LNCaP clone FGC (cell line): ENCODE results near the gene FSTL5.

Experiments
- DNase-seq: peaks from one replicate; pipeline ENCODE4 v3.0.0-alpha.2; 2011; ENCODE audit warnings: low read depth
- H3K4me3 ChIP-seq: 2 replicates; pipeline ENCODE4 v1.5.1; 2011; ENCODE audit warnings: mild to moderate bottlenecking, low read depth, low read length, control low read depth
- CTCF ChIP-seq: IDR thresholded peaks from 2 replicates; pipeline ENCODE4 v1.5.1; 2012; ENCODE audit warnings: mild to moderate bottlenecking; ENCODE audit not compliant: control insufficient read depth, insufficient read depth; ENCODE audit errors: extremely low read depth

Gene FSTL5

DNA sequence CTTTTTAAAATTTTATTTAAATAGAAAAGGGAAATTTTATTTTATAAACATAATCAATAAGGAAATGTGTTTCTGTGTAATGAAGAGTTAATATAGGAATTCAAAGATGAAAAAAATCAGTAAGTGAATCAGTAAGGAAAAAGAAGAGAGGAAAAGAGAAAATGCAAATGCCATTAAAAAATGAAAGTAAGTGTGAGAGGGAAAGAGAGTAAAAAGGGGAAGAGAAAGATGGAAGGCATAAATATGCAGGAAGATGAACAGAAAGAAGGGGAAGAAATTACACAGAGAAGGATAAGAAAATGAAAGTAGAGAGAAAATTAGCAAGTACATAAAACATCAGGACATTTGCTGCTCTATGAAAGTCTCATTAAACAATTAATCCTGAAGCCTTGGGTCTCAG, 349.9 kb downstream of the FSTL5 start:
- no peak for DNase-seq
- TF ChIP-seq CTCF, result no peak
- H3K4me3 ChIP-seq, result no peak overlapping the region

GRCh38 chr4:161813389-161813788, 350.4 kb downstream of the FSTL5 start:
- TF ChIP-seq CTCF, result no peak
- no peak for DNase-seq

DNA sequence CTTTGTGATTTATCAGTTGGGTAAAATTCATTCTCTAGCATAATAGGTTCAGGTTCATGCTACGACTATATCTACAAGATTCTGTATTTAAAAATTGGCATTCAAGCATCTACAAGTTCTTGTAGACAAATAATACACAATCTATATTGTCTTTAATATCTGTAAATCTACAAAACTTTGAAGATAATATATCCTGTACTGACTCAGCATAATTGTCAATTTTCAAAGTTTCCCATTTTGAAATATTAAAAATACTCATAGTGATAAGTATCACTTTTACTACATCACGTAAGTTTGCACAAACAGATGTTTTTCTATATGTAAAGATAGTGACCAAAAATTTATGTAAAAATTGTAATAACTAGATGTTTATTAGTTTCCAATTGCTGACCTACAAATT, 360.6 kb downstream of the FSTL5 start:
- H3K4me3 ChIP-seq, result no peak overlapping the region
- TF ChIP-seq CTCF, result no peak
- no peak for DNase-seq

More at GRCh38 chr4:161813389-161813788, 350.4 kb downstream of the FSTL5 start:
- no peak overlapping the region for H3K4me3 ChIP-seq

DNA sequence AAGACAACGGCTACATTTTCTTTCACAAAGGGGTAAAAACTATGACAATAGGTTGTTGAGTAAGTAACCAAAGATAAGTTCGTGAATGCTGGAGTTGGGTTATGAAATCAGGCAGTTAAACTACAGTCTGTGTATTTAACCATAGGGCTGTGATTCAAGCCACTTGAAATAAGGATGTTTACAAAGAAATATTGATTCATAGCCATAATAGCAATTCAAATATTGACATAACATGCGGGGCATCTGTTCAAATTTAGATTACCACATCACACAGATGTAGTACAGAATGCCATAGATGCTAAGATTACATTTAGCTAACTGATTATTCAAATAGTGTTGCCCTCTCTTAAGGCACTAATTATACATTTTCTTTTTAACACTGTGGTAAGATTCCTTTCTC, 364.1 kb downstream of the FSTL5 start:
- peak; percentile 92 for DNase-seq
- H3K4me3 ChIP-seq, result no peak overlapping the region
- no peak for TF ChIP-seq CTCF

DNA sequence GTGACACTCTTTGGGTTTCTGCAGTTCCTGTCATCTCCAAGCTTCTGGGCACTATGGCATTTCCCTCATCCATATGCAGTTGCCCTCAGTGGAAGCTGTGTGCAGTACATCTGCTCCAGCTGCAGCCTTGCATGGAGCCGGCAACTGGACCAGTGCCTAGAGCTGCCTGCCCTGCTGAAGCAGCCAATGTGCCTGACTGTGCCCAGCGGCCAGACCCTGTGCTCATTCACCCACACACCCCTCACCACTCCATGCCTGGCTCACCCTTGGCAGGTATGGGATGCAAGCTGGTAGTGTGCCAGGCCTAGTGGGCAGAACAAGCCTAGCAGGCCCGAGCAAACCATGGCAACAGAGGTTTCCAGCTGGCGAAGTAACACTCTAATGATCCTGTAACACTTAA, 370.8 kb downstream of the FSTL5 start:
- H3K4me3 ChIP-seq, result no peak overlapping the region
- DNase-seq, result no peak
- TF ChIP-seq CTCF, result no peak

DNA sequence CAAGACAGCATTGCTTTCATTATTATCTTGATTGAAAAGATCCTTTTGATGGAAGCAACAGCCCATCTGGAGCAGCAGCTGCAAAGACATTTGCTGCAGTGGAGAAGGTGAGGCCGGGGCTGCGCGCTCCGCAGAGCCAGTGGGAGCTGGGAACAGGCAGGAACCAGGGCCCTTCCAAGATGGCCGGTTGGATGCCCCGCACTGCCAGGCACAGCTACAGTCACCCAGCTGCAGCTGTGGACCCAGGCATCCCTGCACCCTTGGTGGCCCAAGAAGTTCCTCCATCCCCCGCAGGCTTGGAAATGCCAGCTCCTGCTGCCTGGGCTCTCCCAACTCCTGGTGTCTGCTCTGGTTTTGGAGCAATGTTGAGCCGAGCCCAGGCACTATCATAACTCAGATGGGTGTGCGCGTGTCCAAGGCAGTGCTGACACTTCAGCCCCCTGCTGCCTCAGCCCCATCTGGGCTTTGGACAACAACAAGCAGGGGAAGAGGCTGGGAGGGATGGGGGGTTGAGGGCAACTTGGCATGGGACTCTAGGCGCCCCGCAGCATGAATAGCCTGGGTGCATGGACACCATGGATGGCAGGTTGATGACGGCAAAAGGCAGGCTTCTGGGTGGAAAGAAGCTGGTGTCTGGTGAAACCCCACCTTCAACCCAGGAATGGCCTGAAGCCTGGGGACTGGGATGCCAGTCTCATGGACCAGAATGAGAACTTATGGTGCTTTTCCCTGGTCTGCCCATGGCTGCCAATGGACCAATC, 371.8 kb downstream of the FSTL5 start:
- DNase-seq, result no peak
- TF ChIP-seq CTCF, result no peak
- H3K4me3 ChIP-seq, result no peak overlapping the region

DNA sequence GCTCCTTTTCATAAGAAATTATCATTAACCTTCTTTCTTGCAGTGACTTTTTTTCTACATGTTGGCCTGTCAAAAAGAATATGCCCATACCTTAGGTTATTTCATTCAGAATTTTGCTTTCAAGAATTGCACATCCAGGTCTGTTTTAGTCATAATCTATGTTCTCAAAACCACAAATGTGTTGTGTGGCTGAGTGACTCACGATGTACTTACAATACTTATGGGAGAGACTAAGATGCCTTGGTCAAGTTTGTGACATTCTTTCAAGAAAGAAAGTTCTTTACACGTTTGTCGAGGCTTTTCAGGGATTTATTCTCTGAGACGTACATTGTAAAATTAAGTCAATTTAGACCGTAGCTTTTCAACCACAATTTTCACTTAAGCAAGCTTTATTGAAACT, 396.7 kb downstream of the FSTL5 start:
- TF ChIP-seq CTCF, result no peak
- no peak overlapping the region for H3K4me3 ChIP-seq
- no peak for DNase-seq
